Right lobe of liver (tissue), 4 donors: ENCODE results near the gene SPATA13.

Experiments
- POLR2A ChIP-seq: fragments of 450-650 bp; IDR thresholded peaks from one replicate; pipeline ENCODE4 v1.6.1; 2017; ENCODE audit warnings: antibody characterized with exemption, mild to moderate bottlenecking
- TF ChIP-seq, protein P1 (sequence below), 4 donors: fragments of 200-600 bp in 3 of 4; fragments of 450-650 bp in 1 of 4; IDR thresholded peaks; one replicate each; pipeline versions ENCODE4 v1.5.1 to v1.8.0; 2016 to 2022; ENCODE audit warnings: antibody characterized with exemption in 4 of 4, mild to moderate bottlenecking in 2 of 4
- donor health status: DM: no; HTN: no; CAD: no.
- donor health status: DM: no; HTN: no; CAD: no.
- donor health status: DM: no; HTN: yes; CAD: no.

GRCh38 chr13:24209138-24209537, 48.6 kb downstream of the SPATA13 start:
- TF ChIP-seq POLR2A: no peak
- TF ChIP-seq, protein P1, sequence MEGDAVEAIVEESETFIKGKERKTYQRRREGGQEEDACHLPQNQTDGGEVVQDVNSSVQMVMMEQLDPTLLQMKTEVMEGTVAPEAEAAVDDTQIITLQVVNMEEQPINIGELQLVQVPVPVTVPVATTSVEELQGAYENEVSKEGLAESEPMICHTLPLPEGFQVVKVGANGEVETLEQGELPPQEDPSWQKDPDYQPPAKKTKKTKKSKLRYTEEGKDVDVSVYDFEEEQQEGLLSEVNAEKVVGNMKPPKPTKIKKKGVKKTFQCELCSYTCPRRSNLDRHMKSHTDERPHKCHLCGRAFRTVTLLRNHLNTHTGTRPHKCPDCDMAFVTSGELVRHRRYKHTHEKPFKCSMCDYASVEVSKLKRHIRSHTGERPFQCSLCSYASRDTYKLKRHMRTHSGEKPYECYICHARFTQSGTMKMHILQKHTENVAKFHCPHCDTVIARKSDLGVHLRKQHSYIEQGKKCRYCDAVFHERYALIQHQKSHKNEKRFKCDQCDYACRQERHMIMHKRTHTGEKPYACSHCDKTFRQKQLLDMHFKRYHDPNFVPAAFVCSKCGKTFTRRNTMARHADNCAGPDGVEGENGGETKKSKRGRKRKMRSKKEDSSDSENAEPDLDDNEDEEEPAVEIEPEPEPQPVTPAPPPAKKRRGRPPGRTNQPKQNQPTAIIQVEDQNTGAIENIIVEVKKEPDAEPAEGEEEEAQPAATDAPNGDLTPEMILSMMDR (IDR thresholded peaks at IDR 0.05): no peak
